CD4-positive, alpha-beta T cell treated with Interleukin-17A for 4 hours (primary cell): ENCODE results near the gene PGS1.
"Not testable (repeated sequence)": the region's sequence is repeated elsewhere in the genome, so short reads cannot be mapped to it uniquely, and the experiment has no call there.

ENCODE experiments used
- DNase-seq: peaks from one replicate; pipeline ENCODE4 v3.0.0-alpha.2; 2020; ENCODE audit warnings: mixed read lengths

PGS1 gene

GRCh38 chr17:78378225-78379130, at the start of gene PGS1:
PGS1 (plus strand) TSS chr17:78378649; CDS start chr17:78378666, 17 bp downstream.
- DNase-seq, result peak; percentile 85

- DNase-seq, result peak; percentile 42
Measured at GRCh38 chr17:78329263-78330059, 49.0 kb upstream of the PGS1 start.

GRCh38 chr17:78330570-78331224, 47.8 kb upstream of the PGS1 start:
- no peak for DNase-seq

GRCh38 chr17:78331355-78331754, 47.1 kb upstream of the PGS1 start:
- not testable (repeated sequence) for DNase-seq

- peak; percentile 34 for DNase-seq
Measured at GRCh38 chr17:78332991-78333390, 45.5 kb upstream of the PGS1 start.

- no peak for DNase-seq
Measured at GRCh38 chr17:78335209-78335608, 43.2 kb upstream of the PGS1 start.

- no peak for DNase-seq
Measured at GRCh38 chr17:78337244-78338109, 41.0 kb upstream of the PGS1 start.

GRCh38 chr17:78338486-78339259, 39.8 kb upstream of the PGS1 start:
- peak; percentile 62 for DNase-seq

- no peak for DNase-seq
Measured at GRCh38 chr17:78340183-78340955, 38.1 kb upstream of the PGS1 start.

GRCh38 chr17:78341559-78342448, 36.6 kb upstream of the PGS1 start:
- peak; percentile 38 for DNase-seq

GRCh38 chr17:78342449-78343186, 35.8 kb upstream of the PGS1 start:
- no peak for DNase-seq

- DNase-seq, result no peak
Measured at GRCh38 chr17:78343187-78343542, 35.3 kb upstream of the PGS1 start.

GRCh38 chr17:78343543-78344201, 34.8 kb upstream of the PGS1 start:
- DNase-seq, result peak; percentile 85

GRCh38 chr17:78344666-78345065, 33.8 kb upstream of the PGS1 start:
- DNase-seq, result no peak

GRCh38 chr17:78345172-78345571, 33.3 kb upstream of the PGS1 start:
- no peak for DNase-seq

- DNase-seq, result no peak
Measured at GRCh38 chr17:78345791-78346494, 32.5 kb upstream of the PGS1 start.

GRCh38 chr17:78346605-78347250, 31.7 kb upstream of the PGS1 start:
- DNase-seq, result no peak
